Panc1 (cell line): ENCODE results near the gene IFITM2. TPM values are rescaled to one million over a fixed set of nuclear protein-coding genes. Genes with fewer than 3 reads are reported as not detected.

Experiments
- ATAC-seq: fragments of 200-7000 bp; cut with Tn5 transposase; 2 replicates; pipeline ENCODE4 v1.9.1; 2020; ENCODE audit warnings: mild to moderate bottlenecking, moderate library complexity
- BruUV-seq: library from RNA; stranded (reverse); fragments of 400-500 nt; replicated peaks from 2 replicates; lab custom pipeline; 2021; lab: Mats Ljungman, UMichigan
- CTCF ChIA-PET: fragments of 300-600 bp; sonication (Branson Sonifier 250); formaldehyde crosslinking; loops from one replicate; lab custom pipeline; 2022; ENCODE audit warnings: antibody characterized with exemption; lab: Charles Lee
- POLR2A ChIA-PET: fragments of 300-600 bp; sonication (Branson Sonifier 250); formaldehyde crosslinking; loops from one replicate; lab custom pipeline; 2022; ENCODE audit warnings: antibody characterized with exemption; lab: Charles Lee
- DNase-seq: peaks from one replicate; pipeline ENCODE4 v3.0.0-alpha.2; 2010; ENCODE audit warnings: low read depth, low spot score
- H3K27ac ChIP-seq: 2 replicates; pipeline ENCODE4 v1.5.1; 2011; ENCODE audit warnings: mild to moderate bottlenecking, low read length, inconsistent platforms
- H3K27me3 ChIP-seq: fragments of 200-500 bp; sonication (Bioruptor generic); 2 replicates; pipeline ENCODE4 v1.6.0; 2014; ENCODE audit warnings: low read length, inconsistent platforms; ENCODE audit not compliant: control insufficient read depth, insufficient read depth
- H3K36me3 ChIP-seq: fragments of 200-500 bp; sonication (Bioruptor generic); 2 replicates; pipeline ENCODE4 v1.5.1; 2014; ENCODE audit warnings: inconsistent platforms, mild to moderate bottlenecking, low read length, moderate library complexity; ENCODE audit not compliant: control insufficient read depth, insufficient read depth
- H3K4me1 ChIP-seq: 2 replicates; pipeline ENCODE4 v1.5.1; 2011; ENCODE audit warnings: inconsistent platforms, mild to moderate bottlenecking, low read length, moderate library complexity; ENCODE audit not compliant: control insufficient read depth, insufficient read depth
- H3K4me3 ChIP-seq, 2 experiments: 2 replicates each; pipeline ENCODE4 v1.5.1; 2011 to 2012; ENCODE audit warnings: low read depth in 2 of 2, low read length in 2 of 2, mild to moderate bottlenecking in 2 of 2, inconsistent platforms in 1 of 2, moderate library complexity in 1 of 2
- H3K9me3 ChIP-seq: fragments of 200-500 bp; sonication (Bioruptor generic); 2 replicates; pipeline ENCODE4 v1.5.1; 2014; ENCODE audit warnings: low read depth, mild to moderate bottlenecking, inconsistent platforms, low read length, moderate library complexity; ENCODE audit not compliant: control insufficient read depth, insufficient read depth
- POLR2AphosphoS5 ChIP-seq: IDR thresholded peaks from 2 replicates; pipeline ENCODE4 v1.6.1; 2012; ENCODE audit warnings: mild to moderate bottlenecking, low read depth, low read length, moderate library complexity
- SIN3A ChIP-seq: IDR thresholded peaks from 2 replicates; pipeline ENCODE4 v1.6.1; 2012; ENCODE audit warnings: low read depth, mild to moderate bottlenecking, low read length, moderate library complexity, borderline replicate concordance; ENCODE audit not compliant: insufficient read depth
- TCF7L2 ChIP-seq: IDR thresholded peaks from 2 replicates; pipeline ENCODE4 v1.6.1; 2011; ENCODE audit warnings: mild to moderate bottlenecking, low read depth, low read length, inconsistent platforms
- in situ Hi-C: cut with HindIII; loops from 2 replicates; pipeline ENCODE4 v1.10.0; 2016; ENCODE audit warnings: low sequenced_read_pairs, low pct_unique_long_range_greater_than_20kb
- intact Hi-C: fragments of 100-400 bp; cut with micrococcal nuclease; formaldehyde crosslinking; loops from one replicate; pipeline ENCODE4 v1.10.0; 2022; ENCODE audit not compliant: unreplicated experiment
- total RNA-seq: library from RNA; stranded (reverse); gene quantifications from one replicate; pipeline ENCODE4 v1.2.1, GENCODE V29; 2021; ENCODE audit not compliant: unreplicated experiment
- TF ChIP-seq, protein P1 (sequence below): fragments of 450-650 bp; IDR thresholded peaks from 2 replicates; pipeline ENCODE4 v1.5.1; 2017; ENCODE audit warnings: mild to moderate bottlenecking
- TF ChIP-seq, protein P2 (sequence below), 2 experiments: IDR thresholded peaks; 2 replicates each; pipeline ENCODE4 v1.6.1; 2011 to 2012; ENCODE audit warnings: low read depth in 2 of 2, control low read depth in 1 of 2, low read length in 1 of 2, mild to moderate bottlenecking in 1 of 2, moderate library complexity in 1 of 2; ENCODE audit not compliant: insufficient read depth in 1 of 2

Gene IFITM2
- total RNA-seq, 1 experiment from 2014 or later = 183 TPM

- Histone ChIP-seq H3K36me3 (no peaks in the 10 kb centered on the region), H3K27me3 (no peaks in the 10 kb centered on the region), H3K4me1 (peaks cover 29% of the 10 kb centered on the region), H3K9me3 (no peaks in the 10 kb centered on the region), H3K27ac (peak overlapping the region; percentile 86), H3K4me3 (peak overlapping the region; percentile 38 to 56)
- no peak for DNase-seq
- ChIA-PET POLR2A (interaction anchor here (0.7 to 1.1 kb wide), 2 partner anchors 9 to 19 kb away, joined by 3 to 7 read pairs; no protein-coding TSS in a partner anchor), CTCF (interaction anchor here (0.5 to 0.6 kb wide), 2 partner anchors 73 to 118 kb away, joined by 3 read pairs; no protein-coding TSS in a partner anchor)
- TF ChIP-seq POLR2AphosphoS5 (no peak), SIN3A (no peak), TCF7L2 (no peak)
- TF ChIP-seq, protein P1, sequence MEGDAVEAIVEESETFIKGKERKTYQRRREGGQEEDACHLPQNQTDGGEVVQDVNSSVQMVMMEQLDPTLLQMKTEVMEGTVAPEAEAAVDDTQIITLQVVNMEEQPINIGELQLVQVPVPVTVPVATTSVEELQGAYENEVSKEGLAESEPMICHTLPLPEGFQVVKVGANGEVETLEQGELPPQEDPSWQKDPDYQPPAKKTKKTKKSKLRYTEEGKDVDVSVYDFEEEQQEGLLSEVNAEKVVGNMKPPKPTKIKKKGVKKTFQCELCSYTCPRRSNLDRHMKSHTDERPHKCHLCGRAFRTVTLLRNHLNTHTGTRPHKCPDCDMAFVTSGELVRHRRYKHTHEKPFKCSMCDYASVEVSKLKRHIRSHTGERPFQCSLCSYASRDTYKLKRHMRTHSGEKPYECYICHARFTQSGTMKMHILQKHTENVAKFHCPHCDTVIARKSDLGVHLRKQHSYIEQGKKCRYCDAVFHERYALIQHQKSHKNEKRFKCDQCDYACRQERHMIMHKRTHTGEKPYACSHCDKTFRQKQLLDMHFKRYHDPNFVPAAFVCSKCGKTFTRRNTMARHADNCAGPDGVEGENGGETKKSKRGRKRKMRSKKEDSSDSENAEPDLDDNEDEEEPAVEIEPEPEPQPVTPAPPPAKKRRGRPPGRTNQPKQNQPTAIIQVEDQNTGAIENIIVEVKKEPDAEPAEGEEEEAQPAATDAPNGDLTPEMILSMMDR = no peak
- TF ChIP-seq, protein P2, sequence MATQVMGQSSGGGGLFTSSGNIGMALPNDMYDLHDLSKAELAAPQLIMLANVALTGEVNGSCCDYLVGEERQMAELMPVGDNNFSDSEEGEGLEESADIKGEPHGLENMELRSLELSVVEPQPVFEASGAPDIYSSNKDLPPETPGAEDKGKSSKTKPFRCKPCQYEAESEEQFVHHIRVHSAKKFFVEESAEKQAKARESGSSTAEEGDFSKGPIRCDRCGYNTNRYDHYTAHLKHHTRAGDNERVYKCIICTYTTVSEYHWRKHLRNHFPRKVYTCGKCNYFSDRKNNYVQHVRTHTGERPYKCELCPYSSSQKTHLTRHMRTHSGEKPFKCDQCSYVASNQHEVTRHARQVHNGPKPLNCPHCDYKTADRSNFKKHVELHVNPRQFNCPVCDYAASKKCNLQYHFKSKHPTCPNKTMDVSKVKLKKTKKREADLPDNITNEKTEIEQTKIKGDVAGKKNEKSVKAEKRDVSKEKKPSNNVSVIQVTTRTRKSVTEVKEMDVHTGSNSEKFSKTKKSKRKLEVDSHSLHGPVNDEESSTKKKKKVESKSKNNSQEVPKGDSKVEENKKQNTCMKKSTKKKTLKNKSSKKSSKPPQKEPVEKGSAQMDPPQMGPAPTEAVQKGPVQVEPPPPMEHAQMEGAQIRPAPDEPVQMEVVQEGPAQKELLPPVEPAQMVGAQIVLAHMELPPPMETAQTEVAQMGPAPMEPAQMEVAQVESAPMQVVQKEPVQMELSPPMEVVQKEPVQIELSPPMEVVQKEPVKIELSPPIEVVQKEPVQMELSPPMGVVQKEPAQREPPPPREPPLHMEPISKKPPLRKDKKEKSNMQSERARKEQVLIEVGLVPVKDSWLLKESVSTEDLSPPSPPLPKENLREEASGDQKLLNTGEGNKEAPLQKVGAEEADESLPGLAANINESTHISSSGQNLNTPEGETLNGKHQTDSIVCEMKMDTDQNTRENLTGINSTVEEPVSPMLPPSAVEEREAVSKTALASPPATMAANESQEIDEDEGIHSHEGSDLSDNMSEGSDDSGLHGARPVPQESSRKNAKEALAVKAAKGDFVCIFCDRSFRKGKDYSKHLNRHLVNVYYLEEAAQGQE (IDR thresholded peaks at IDR 0.05; ENCODE audit: insufficient read depth in 1 of 2, low read depth in 2 of 2, low read length in 1 of 2) = no peak
- intact Hi-C loops = no loop called here
- in situ Hi-C loops = no loop called here
- no TSS peak for BruUV-seq
- no peak; the same call in 1 of the 2 replicates for ATAC-seq
Measured at GRCh38 chr11:289398-289711, 18.3 kb upstream of the IFITM2 start.

DNA sequence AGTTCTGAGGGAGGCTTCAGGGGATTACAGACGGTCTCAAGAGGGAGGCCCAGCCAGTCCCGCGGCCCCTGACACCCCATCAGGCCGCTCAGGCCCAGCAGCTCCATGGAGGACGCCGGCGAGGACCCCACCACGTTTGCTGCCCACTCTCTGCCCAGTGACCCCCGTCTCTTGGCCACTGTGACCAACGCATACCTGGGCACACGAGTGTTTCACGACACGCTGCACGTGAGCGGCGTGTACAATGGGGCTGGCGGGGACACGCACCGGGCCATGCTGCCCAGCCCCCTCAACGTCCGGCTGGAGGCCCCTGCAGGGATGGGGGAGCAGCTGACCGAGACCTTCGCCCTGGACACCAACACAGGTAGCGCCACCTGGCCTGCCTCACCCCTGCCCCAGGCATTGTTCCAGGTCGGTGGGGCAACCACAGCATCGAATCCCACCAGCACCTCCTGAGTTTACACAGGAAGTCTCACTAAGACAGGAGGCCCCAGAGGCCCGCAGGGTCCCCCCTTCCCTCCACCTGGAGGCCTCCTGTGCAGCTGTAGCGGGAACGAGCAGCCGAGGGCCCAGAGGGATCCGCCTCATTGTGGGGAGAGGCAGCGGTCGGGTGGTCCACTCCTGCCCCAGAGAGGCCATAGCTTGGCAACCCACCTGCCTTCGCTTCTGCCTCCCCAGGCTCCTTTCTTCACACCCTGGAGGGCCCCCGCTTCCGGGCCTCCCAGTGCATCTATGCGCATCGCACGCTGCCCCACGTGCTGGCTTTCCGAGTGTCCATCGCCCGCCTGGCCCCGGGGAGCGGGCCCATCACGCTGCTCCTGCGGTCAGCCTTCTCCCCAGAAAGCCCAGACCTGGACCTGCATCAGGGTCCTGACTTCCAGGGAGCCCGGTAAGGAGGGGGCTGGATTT lies 17.6 kb upstream of the IFITM2 start:
- POLR2A ChIA-PET = interaction anchor here (0.7 to 1.1 kb wide), 2 partner anchors 10 to 19 kb away, joined by 3 to 7 read pairs; no protein-coding TSS in a partner anchor
- Histone ChIP-seq H3K27me3 (no peaks in the 10 kb centered on the region), H3K4me3 (peak overlapping the region; percentile 38 to 56), H3K36me3 (no peaks in the 10 kb centered on the region), H3K9me3 (no peaks in the 10 kb centered on the region), H3K27ac (peak overlapping the region; percentile 86), H3K4me1 (peaks cover 29% of the 10 kb centered on the region)
- ATAC-seq (no peak), DNase-seq (no peak)
- in situ Hi-C loops = no loop called here
- intact Hi-C loops = no loop called here
- TF ChIP-seq, protein P2 (IDR thresholded peaks at IDR 0.05; ENCODE audit: insufficient read depth in 1 of 2, low read depth in 2 of 2, low read length in 1 of 2) = no peak
- TSS peak; percentile 85 for BruUV-seq
- CTCF ChIA-PET = interaction anchor here (0.6 kb wide), 1 partner anchor 73 kb away, joined by 3 read pairs; no protein-coding TSS in a partner anchor
